Caco-2 (cell line): ENCODE measurements around the gene IL17RB. TPM values are rescaled to one million over a fixed set of nuclear protein-coding genes. Genes with fewer than 3 reads are reported as not detected.

ENCODE experiments used
- BruUV-seq: library from RNA; stranded (reverse); fragments of 400-500 nt; replicated peaks from 2 replicates; lab custom pipeline; 2021; lab: Mats Ljungman, UMichigan
- CTCF ChIA-PET: fragments of 300-600 bp; sonication (Branson Sonifier 250); formaldehyde crosslinking; loops from one replicate; lab custom pipeline; 2022; ENCODE audit warnings: antibody characterized with exemption; lab: Charles Lee
- POLR2A ChIA-PET: fragments of 300-600 bp; sonication (Branson Sonifier 250); formaldehyde crosslinking; loops from one replicate; lab custom pipeline; 2022; ENCODE audit warnings: antibody characterized with exemption; lab: Charles Lee
- DNase-seq, 2 experiments: peaks; one replicate each; pipeline versions ENCODE4 v3.0.0 to v3.0.0-alpha.2; 2020 to 2022
- H3K27me3 ChIP-seq: replicated peaks from 2 replicates; pipeline ENCODE4 v1.6.0; 2011; ENCODE audit warnings: low read length; ENCODE audit not compliant: control insufficient read depth, insufficient read depth
- H3K36me3 ChIP-seq: 2 replicates; pipeline ENCODE4 v1.5.1; 2011; ENCODE audit warnings: low read length; ENCODE audit not compliant: control insufficient read depth, insufficient read depth
- H3K4me1 ChIP-seq: fragments of 250-450 bp; sonication (Bioruptor Pico); 2 replicates; pipeline ENCODE4 v1.5.1; 2020; ENCODE audit warnings: mild to moderate bottlenecking
- H3K4me3 ChIP-seq: 2 replicates; pipeline ENCODE4 v1.5.1; 2011; ENCODE audit warnings: low read depth, mild to moderate bottlenecking, control low read depth, low read length
- H3K9me3 ChIP-seq: fragments of 250-450 bp; sonication (Bioruptor Pico); 2 replicates; pipeline ENCODE4 v1.5.1; 2020; ENCODE audit warnings: mild to moderate bottlenecking, moderate library complexity
- H3K27ac Mint-ChIP-seq: one replicate; pipeline ENCODE4 v1.8.0; 2022; ENCODE audit warnings: mixed read lengths; ENCODE audit not compliant: unreplicated experiment
- H3K27me3 Mint-ChIP-seq: one replicate; pipeline ENCODE4 v1.8.0; 2022; ENCODE audit warnings: mixed read lengths; ENCODE audit not compliant: insufficient read depth, unreplicated experiment
- H3K36me3 Mint-ChIP-seq: one replicate; pipeline ENCODE4 v1.8.0; 2022; ENCODE audit warnings: mild to moderate bottlenecking, mixed read lengths; ENCODE audit not compliant: insufficient read depth, unreplicated experiment
- H3K4me1 Mint-ChIP-seq: one replicate; pipeline ENCODE4 v1.8.0; 2022; ENCODE audit warnings: low read depth, mixed read lengths; ENCODE audit not compliant: unreplicated experiment
- H3K4me3 Mint-ChIP-seq: one replicate; pipeline ENCODE4 v1.8.0; 2022; ENCODE audit warnings: mild to moderate bottlenecking, moderate library complexity, mixed read lengths; ENCODE audit not compliant: unreplicated experiment
- H3K9me3 Mint-ChIP-seq: one replicate; pipeline ENCODE4 v1.8.0; 2022; ENCODE audit warnings: mixed read lengths; ENCODE audit not compliant: unreplicated experiment
- CTCF ChIP-seq, 2 experiments: fragments of 200-600 bp in 1 of 2; IDR thresholded peaks; 1 replicate in 1 of 2; 2 replicates in 1 of 2; pipeline versions ENCODE4 v1.5.1 to v1.8.0; 2011 to 2022; ENCODE audit warnings: antibody characterized with exemption in 1 of 2, control low read depth in 1 of 2, inconsistent platforms in 1 of 2, low read depth in 1 of 2, low read length in 1 of 2, mild to moderate bottlenecking in 1 of 2, moderate library complexity in 1 of 2; ENCODE audit not compliant: insufficient read depth in 1 of 2, severe bottlenecking in 1 of 2, unreplicated experiment in 1 of 2
- intact Hi-C: fragments of 100-400 bp; cut with micrococcal nuclease; formaldehyde crosslinking; loops from one replicate; pipeline ENCODE4 v1.10.0; 2022; ENCODE audit not compliant: unreplicated experiment
- total RNA-seq: library from RNA; stranded (reverse); gene quantifications from 2 replicates; pipeline ENCODE4 v1.2.3, GENCODE V29; 2022

The IL17RB gene
- total RNA-seq, 1 experiment from 2014 or later: 27.5 TPM

- no peaks in the 10 kb centered on the region for H3K27me3 ChIP-seq
- no peak overlapping the region for H3K4me3 ChIP-seq
- Mint-ChIP-seq H3K27ac (no peak overlapping the region), H3K4me1 (no peaks in the 10 kb centered on the region), H3K27me3 (peaks cover under 1% of the 10 kb centered on the region), H3K4me3 (no peak overlapping the region), H3K36me3 (no peaks in the 10 kb centered on the region), H3K9me3 (no peaks in the 10 kb centered on the region)
- no peak for TF ChIP-seq CTCF (IDR thresholded peaks at IDR 0.05; ENCODE audit: insufficient read depth in 1 of 2, low read depth in 1 of 2, low read length in 1 of 2, severe bottlenecking in 1 of 2, unreplicated experiment in 1 of 2)
- intact Hi-C loops: no loop called here
- CTCF ChIA-PET: no interaction called here
- H3K9me3 ChIP-seq: no peaks in the 10 kb centered on the region
- no peaks in the 10 kb centered on the region for H3K4me1 ChIP-seq
- no TSS peak for BruUV-seq
- DNase-seq: no peak
- no peaks in the 10 kb centered on the region for H3K36me3 ChIP-seq
- POLR2A ChIA-PET: no interaction called here
Measured at GRCh38 chr3:53900666-53901331, 54.4 kb downstream of the IL17RB start.

- no peak overlapping the region for H3K27ac Mint-ChIP-seq
- no peak overlapping the region for H3K4me3 Mint-ChIP-seq
- no peaks in the 10 kb centered on the region for H3K4me1 Mint-ChIP-seq
- H3K9me3 ChIP-seq: no peaks in the 10 kb centered on the region; the same call in 1 of the 2 replicates
- no TSS peak for BruUV-seq
- no peaks in the 10 kb centered on the region for H3K27me3 ChIP-seq
- no peaks in the 10 kb centered on the region for H3K36me3 ChIP-seq
- ChIA-PET POLR2A (no interaction called here), CTCF (interaction anchor here (1.0 kb wide), 1 partner anchor 10 kb away, joined by 3 read pairs; the partner anchor contains the start of gene SELENOK)
- H3K4me1 ChIP-seq: no peaks in the 10 kb centered on the region
- H3K9me3 Mint-ChIP-seq: no peaks in the 10 kb centered on the region
- no peak for TF ChIP-seq CTCF (IDR thresholded peaks at IDR 0.05; ENCODE audit: insufficient read depth in 1 of 2, low read depth in 1 of 2, low read length in 1 of 2, severe bottlenecking in 1 of 2, unreplicated experiment in 1 of 2)
- intact Hi-C loops: no loop called here
- H3K36me3 Mint-ChIP-seq: no peaks in the 10 kb centered on the region
- no peak for DNase-seq
- H3K4me3 ChIP-seq: no peak overlapping the region
- peaks cover 6% of the 10 kb centered on the region for H3K27me3 Mint-ChIP-seq
Measured at GRCh38 chr3:53902067-53902466, 55.7 kb downstream of the IL17RB start.

- Mint-ChIP-seq H3K4me1 (no peaks in the 10 kb centered on the region), H3K27me3 (peaks cover 7% of the 10 kb centered on the region), H3K36me3 (no peaks in the 10 kb centered on the region), H3K27ac (no peak overlapping the region), H3K9me3 (no peaks in the 10 kb centered on the region), H3K4me3 (no peak overlapping the region)
- ChIA-PET CTCF (interaction anchor here (1.0 kb wide), 1 partner anchor 11 kb away, joined by 3 read pairs; the partner anchor contains the start of gene SELENOK), POLR2A (no interaction called here)
- DNase-seq: no peak
- Histone ChIP-seq H3K36me3 (no peaks in the 10 kb centered on the region), H3K4me1 (no peaks in the 10 kb centered on the region), H3K27me3 (no peaks in the 10 kb centered on the region), H3K9me3 (no peaks in the 10 kb centered on the region; the same call in 1 of the 2 replicates), H3K4me3 (no peak overlapping the region)
- no peak for TF ChIP-seq CTCF (IDR thresholded peaks at IDR 0.05; ENCODE audit: insufficient read depth in 1 of 2, low read depth in 1 of 2, low read length in 1 of 2, severe bottlenecking in 1 of 2, unreplicated experiment in 1 of 2)
- BruUV-seq: no TSS peak
- intact Hi-C loops: no loop called here
Measured at GRCh38 chr3:53902711-53903110, 56.3 kb downstream of the IL17RB start.
